Measurements from ENCODE around the gene IFI30.

- TF ChIP-seq IRF1 (CRISPR knock-in tag; IDR thresholded peaks at IDR 0.05): no peak
- no peak for TF ChIP-seq NR1H2 (CRISPR knock-in tag; IDR thresholded peaks at IDR 0.05)
- no peak for TF ChIP-seq USF1 (CRISPR knock-in tag; IDR thresholded peaks at IDR 0.05)
- TF ChIP-seq CTCF (IDR thresholded peaks at IDR 0.05): no peak
- no peak for TF ChIP-seq KAT7 (CRISPR knock-in tag; IDR thresholded peaks at IDR 0.05; ENCODE audit: borderline replicate concordance)
- TF ChIP-seq ZSCAN18 (CRISPR knock-in tag; IDR thresholded peaks at IDR 0.05): no peak
- no peak for TF ChIP-seq SMAD4 (CRISPR knock-in tag; IDR thresholded peaks at IDR 0.05)
- no peak for TF ChIP-seq USF2 (CRISPR knock-in tag; IDR thresholded peaks at IDR 0.05)
- no peak for TF ChIP-seq ZBTB21 (CRISPR knock-in tag; IDR thresholded peaks at IDR 0.05; ENCODE audit: borderline replicate concordance)
- no peak for TF ChIP-seq JUN (CRISPR knock-in tag; IDR thresholded peaks at IDR 0.05)
- no peak for TF ChIP-seq NFYB (CRISPR knock-in tag; conservative IDR thresholded peaks at IDR 0.05; ENCODE audit: low read depth)
- no peak for TF ChIP-seq CBFB (CRISPR knock-in tag; IDR thresholded peaks at IDR 0.05; ENCODE audit: low read depth)
These were observed 41.6 kb upstream of the IFI30 start for GRCh38 chr19:18131841-18132596.

All from WTC11 (cell line).